GM19239 (cell line): Measurements from ENCODE around the gene UMODL1.

ENCODE experiments used
- DNase-seq: peaks from one replicate; pipeline ENCODE4 v3.0.0; 2011; ENCODE audit warnings: low spot score; ENCODE audit not compliant: insufficient read length
- FAIRE-seq: peaks from 2 replicates; lab custom pipeline; 2011; peaks lifted over from hg19 to GRCh38; lab: Jason Lieb, UNC

Gene UMODL1

GRCh38 chr21:42123219-42123908, 52.2 kb downstream of the UMODL1 start:
- FAIRE-seq (no peak), DNase-seq (no peak)

GRCh38 chr21:42124081-42124480, 53.0 kb downstream of the UMODL1 start:
- DNase-seq (no peak), FAIRE-seq (no peak)

DNA sequence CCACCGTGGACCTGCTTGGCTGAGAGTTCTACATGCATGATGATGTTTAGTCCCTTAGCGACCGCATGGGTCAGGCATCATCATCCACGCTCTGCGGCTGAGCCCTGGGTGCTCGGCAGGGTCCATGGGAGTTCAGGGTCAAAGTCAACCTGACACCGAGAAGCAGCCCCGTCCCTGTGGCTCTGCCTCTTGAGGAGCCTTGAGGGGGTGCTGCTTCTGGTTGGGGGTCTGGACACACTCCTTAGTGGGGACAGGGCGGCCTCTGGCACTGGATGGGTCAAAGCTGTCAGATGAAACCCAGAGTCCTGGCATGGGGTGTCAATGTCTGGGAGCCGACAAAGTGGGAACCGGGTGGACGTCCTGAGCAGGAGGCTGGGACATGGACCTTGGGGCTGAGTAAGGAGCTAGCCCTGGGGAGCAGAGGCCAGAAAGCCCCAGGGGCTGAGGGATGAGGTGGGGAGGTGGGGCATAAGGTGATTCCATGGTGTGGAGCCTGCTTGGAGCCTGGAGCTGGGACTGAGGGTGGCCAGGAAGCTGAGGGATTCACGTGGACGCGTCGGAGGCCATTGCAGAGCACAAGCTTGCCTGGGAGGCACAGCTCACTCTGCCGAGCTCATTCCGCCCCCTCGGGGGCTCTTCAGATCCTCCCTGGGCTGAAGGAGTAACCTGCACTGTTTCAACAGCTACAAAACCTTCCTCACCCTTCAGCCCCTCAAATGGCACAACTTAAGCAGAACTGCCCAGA, 53.9 kb downstream of the UMODL1 start:
- DNase-seq (no peak), FAIRE-seq (no peak)

- no peak for DNase-seq
- no peak for FAIRE-seq
Measured at GRCh38 chr21:42125571-42126544, 54.7 kb downstream of the UMODL1 start.

- no peak for DNase-seq
- FAIRE-seq, result no peak
Measured at GRCh38 chr21:42127164-42128150, 56.3 kb downstream of the UMODL1 start.

GRCh38 chr21:42129300-42130266, 58.5 kb downstream of the UMODL1 start:
- DNase-seq (no peak), FAIRE-seq (no peak)

DNA sequence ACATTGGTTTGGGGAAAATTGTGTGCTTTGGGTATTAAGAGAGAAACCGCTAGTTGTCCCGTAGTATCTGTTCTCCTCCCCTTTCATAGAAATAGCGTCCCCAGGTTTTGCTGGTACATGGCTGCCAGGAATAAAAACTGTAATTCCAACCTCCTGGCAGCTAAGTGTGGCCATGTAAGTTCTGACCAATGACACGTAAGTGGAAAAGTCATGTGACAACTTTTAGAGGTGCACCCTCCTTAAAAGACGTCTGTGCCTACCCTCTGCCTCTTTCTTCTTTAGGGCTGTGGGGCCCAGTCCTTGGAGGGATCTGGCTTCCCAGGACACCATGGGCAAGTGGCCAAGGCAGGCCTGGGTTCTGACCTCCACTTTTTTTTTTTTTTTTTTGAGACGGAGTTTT, 59.3 kb downstream of the UMODL1 start:
- DNase-seq (no peak), FAIRE-seq (no peak)

- no peak for FAIRE-seq
- DNase-seq, result no peak
Measured at GRCh38 chr21:42132183-42132582, 61.1 kb downstream of the UMODL1 start.

- FAIRE-seq, result no peak
- DNase-seq, result no peak
Measured at GRCh38 chr21:42133131-42133530, 62.0 kb downstream of the UMODL1 start.

DNA sequence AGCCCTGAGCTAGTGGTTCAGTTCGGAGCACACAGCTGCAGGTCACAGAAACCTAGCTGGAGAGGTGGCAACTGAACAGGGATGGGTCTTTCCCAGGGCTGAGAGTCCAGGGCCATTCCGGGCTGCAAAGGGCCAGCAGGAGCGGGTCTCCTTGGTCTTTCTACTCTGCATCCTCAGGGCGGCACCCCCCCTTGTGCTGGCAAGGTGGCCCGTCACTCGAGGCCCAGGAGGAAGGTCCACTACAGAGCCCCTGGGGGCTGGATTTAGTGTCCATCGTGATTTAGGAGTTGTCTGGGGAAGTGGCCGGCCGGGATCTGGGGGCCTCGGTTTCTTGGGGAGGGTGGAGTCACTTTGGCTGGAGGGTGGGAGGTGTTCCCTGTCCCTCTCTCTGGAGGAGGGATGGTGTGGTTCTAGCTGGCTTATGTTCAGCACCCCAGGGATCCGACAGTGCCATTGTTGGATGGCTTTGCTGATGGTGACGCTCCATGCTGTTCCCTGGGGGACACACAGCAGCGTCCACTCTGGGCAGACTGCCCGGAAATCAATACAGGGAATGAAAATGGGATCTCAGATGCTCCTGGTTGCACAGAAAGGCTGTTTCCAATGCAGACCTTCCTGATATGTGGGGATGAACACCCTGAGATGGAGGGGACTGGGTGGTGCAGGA, 64.4 kb downstream of the UMODL1 start:
- FAIRE-seq (no peak), DNase-seq (no peak)

DNA sequence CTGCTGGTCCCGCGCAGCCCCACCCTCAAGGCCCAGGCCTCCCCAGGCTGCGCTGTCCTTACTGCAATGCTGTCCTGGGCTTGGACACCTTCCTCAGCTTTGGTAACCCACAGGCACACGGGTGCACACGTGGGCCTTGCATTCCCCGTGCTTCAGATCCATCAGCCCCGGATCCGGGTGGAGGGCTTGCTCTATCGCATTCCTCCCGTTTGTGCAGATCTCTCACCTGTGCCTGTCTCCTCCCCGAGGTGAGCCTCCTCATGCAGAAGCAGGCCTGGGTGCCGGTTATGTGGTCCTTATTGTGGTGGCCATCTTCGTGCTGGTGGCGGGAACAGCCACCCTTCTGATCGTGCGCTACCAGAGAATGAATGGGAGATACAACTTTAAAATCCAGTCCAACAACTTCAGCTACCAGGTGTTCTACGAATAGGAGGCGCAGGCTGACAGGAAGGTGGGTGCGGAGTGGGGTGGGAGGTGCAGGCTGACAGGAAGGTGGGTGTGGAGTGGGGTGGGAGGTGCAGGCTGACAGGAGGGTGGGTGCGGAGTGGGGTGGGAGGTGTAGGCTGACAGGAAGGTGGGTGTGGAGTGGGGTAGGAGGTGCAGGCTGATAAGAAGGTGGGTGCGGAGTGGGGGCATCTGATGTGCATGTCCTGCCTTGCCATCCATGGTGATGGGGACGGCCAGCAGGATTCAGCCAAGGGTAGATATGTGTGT, 66.2 kb downstream of the UMODL1 start:
- FAIRE-seq, result no peak

GRCh38 chr21:42140196-42140934, 69.2 kb downstream of the UMODL1 start:
- FAIRE-seq, result no peak
- DNase-seq, result no peak

More for the DNA sequence above, 66.2 kb downstream of the UMODL1 start:
- no peak for DNase-seq

- FAIRE-seq, result no peak
Measured at GRCh38 chr21:42141643-42142042, 70.5 kb downstream of the UMODL1 start.

DNA sequence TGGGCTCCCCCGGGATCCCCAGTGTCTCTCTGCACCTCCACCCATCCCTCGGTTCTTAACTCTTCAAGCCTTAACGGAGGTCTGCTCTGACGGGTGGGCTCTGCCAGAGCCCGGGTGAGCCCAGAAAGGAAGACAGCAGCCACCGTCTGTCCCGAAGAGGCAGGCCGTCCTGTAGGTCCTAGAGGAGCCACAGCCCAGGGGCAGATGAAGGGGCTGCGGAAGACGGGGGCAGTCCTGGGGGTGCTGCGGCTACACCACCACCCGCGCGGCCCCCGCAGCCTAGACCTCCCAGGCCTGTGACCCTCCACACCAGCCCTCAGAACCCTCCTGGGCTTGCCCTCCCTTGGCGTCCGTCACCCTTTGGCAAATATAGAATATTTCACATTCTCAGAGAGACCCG, 71.0 kb downstream of the UMODL1 start:
- FAIRE-seq, result no peak
- DNase-seq, result no peak

More at GRCh38 chr21:42141643-42142042, 70.5 kb downstream of the UMODL1 start:
- DNase-seq, result no peak

GRCh38 chr21:42142627-42143026, 71.5 kb downstream of the UMODL1 start:
- FAIRE-seq (no peak), DNase-seq (no peak)

DNA sequence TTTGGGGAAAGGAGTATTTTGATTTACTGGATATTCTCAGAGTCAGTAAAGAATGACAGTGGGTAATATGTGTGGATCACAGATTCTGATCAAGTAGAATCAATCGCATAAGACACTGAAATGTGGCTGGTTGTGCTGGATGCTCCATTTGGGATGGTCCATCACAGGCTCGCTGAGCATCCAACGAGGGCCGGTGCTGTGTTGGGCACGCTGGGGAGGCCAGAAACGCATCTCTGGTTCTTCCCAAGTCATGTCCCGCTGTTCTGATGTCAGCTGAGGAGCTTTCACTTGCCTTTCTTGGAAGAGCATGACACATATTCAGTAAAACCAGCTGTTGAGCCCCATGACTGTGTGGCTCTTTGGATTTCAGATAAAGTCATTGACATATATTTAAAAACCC, 72.0 kb downstream of the UMODL1 start:
- FAIRE-seq (no peak), DNase-seq (no peak)

GRCh38 chr21:42144221-42144620, 73.1 kb downstream of the UMODL1 start:
- no peak for FAIRE-seq
- DNase-seq, result no peak
